ENCODE measurements around the gene WIF1. TPM values are rescaled to one million over a fixed set of nuclear protein-coding genes. Genes with fewer than 3 reads are reported as not detected.

WIF1 gene
- total RNA-seq, 5 donors from 2014 or later (not counting 1 experiment from before 2014, with no cell fraction given), result not detected

DNA sequence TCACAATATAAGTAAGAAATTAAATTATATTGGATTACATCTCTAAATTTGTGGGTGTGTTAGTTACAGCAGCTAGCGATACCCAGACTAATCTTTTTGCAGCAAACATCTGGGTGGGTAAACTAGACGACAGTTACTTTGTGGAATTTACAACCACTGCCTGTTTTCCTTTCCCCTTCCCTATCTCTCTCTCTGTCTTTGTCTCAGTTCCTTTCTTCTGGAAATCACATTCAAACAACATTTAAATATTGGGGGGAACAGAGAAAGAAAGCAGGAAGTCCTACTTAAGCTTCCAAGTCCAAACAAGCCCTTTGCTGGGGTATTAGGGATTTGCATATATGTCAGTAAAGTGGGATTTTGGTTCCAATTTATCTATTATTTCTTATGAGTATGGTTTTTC lies 97.6 kb downstream of the WIF1 start:
- DNase-seq (no peak), ATAC-seq (replicated peaks in 1 of 4) (no peak)
- H3K27me3 ChIP-seq (replicated peaks in 1 of 2; ENCODE audit: control insufficient read depth in 2 of 2, extremely low read depth in 1 of 2, insufficient read depth in 2 of 2, low read length in 1 of 2), result peaks cover 0 to 5% of the 10 kb centered on the region in 2 experiments
- no peak overlapping the region for H3K4me3 ChIP-seq (ENCODE audit: control insufficient read depth in 1 of 2, extremely low read depth in 1 of 2, low read length in 1 of 2)
- H3K9me3 Mint-ChIP-seq, result peaks cover 0 to 12% (median 0%) of the 10 kb centered on the region in 3 donors
- no peak overlapping the region for H3K4me3 Mint-ChIP-seq
- no peaks in the 10 kb centered on the region for H3K9me3 ChIP-seq
- peaks cover 10 to 12% of the 10 kb centered on the region in 2 donors for H3K27me3 Mint-ChIP-seq
- H3K27ac ChIP-seq (ENCODE audit: low read length), result no peak overlapping the region
- no peaks in the 10 kb centered on the region for H3K36me3 Mint-ChIP-seq
- H3K4me1 ChIP-seq (ENCODE audit: control insufficient read depth in 1 of 2, extremely low read depth in 1 of 2, insufficient read depth in 2 of 2, low read length in 2 of 2), result no peaks in the 10 kb centered on the region
- H3K27ac Mint-ChIP-seq, result no peak overlapping the region
- no peaks in the 10 kb centered on the region for H3K36me3 ChIP-seq (ENCODE audit: control insufficient read depth in 2 of 2, extremely low read depth in 1 of 2, insufficient read depth in 1 of 2, low read length in 1 of 2)
- POLR2A ChIA-PET, result no interaction called here
- WGBS (ENCODE audit: insufficient coverage), result no CpG with 5 or more reads among the region's 2 CpGs
- H3K4me1 Mint-ChIP-seq, result no peaks in the 10 kb centered on the region
- CTCF ChIA-PET, result no interaction called here

DNA sequence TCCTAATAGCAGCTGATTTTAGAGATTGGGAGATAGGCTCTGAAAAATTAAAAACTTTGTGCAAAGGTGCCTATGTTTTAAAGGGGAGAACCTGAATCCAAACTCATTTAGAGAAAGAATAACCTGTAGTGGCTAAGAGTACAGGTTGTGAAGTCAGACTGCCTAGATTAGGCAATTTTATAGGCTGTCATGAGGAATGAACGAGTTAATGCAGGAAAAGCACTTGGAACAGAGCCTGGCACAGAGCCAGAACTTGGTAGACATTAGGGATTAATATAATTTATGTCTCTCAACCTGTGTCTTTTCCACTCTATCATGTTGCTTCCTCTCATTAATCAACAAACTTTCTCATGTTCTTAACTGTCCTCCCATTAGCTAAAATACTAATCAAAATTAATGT lies 98.1 kb downstream of the WIF1 start:
- ChIA-PET CTCF (no interaction called here), POLR2A (no interaction called here)
- no peaks in the 10 kb centered on the region for H3K36me3 Mint-ChIP-seq
- peaks cover 10 to 12% of the 10 kb centered on the region in 2 donors for H3K27me3 Mint-ChIP-seq
- DNase-seq (no peak), ATAC-seq (replicated peaks in 1 of 4) (no peak)
- H3K4me3 Mint-ChIP-seq, result no peak overlapping the region
- H3K27me3 ChIP-seq (replicated peaks in 1 of 2; ENCODE audit: control insufficient read depth in 2 of 2, extremely low read depth in 1 of 2, insufficient read depth in 2 of 2, low read length in 1 of 2), result peaks cover 0 to 5% of the 10 kb centered on the region in 2 experiments
- no peak overlapping the region for H3K4me3 ChIP-seq (ENCODE audit: control insufficient read depth in 1 of 2, extremely low read depth in 1 of 2, low read length in 1 of 2)
- no peaks in the 10 kb centered on the region for H3K36me3 ChIP-seq (ENCODE audit: control insufficient read depth in 2 of 2, extremely low read depth in 1 of 2, insufficient read depth in 1 of 2, low read length in 1 of 2)
- H3K9me3 ChIP-seq, result no peaks in the 10 kb centered on the region
- H3K4me1 ChIP-seq (ENCODE audit: control insufficient read depth in 1 of 2, extremely low read depth in 1 of 2, insufficient read depth in 2 of 2, low read length in 2 of 2), result no peaks in the 10 kb centered on the region
- no CpG with 5 or more reads among the region's 1 CpG for WGBS (ENCODE audit: insufficient coverage)
- no peaks in the 10 kb centered on the region for H3K4me1 Mint-ChIP-seq
- peaks cover 0 to 11% (median 0%) of the 10 kb centered on the region in 3 donors for H3K9me3 Mint-ChIP-seq
- H3K27ac Mint-ChIP-seq, result no peak overlapping the region
- H3K27ac ChIP-seq (ENCODE audit: low read length), result no peak overlapping the region

DNA sequence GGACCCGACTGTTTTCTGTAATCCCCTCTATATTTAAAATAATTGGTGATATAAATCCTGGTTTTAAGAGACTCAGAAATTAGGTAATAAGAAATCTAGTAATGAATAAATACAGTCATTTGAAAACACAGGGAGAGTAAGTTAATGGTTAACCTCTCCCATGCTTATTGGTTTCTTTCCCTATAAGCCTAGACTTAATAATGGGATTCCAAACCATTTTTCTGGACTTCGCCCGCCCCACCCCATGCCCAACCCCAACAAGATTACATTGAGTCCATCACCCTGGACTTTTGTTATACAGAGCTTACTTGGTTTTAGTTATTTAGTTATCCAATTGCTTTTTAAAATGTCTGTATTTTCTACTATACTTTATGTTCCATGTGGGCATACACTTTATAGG lies 98.7 kb downstream of the WIF1 start:
- Mint-ChIP-seq H3K27me3 (peaks cover 10 to 12% of the 10 kb centered on the region in 2 donors), H3K4me1 (no peaks in the 10 kb centered on the region), H3K36me3 (no peaks in the 10 kb centered on the region), H3K4me3 (no peak overlapping the region), H3K9me3 (peaks cover 0 to 5% (median 0%) of the 10 kb centered on the region in 3 donors), H3K27ac (no peak overlapping the region)
- Histone ChIP-seq H3K9me3 (no peaks in the 10 kb centered on the region), H3K36me3 (ENCODE audit: control insufficient read depth in 2 of 2, extremely low read depth in 1 of 2, insufficient read depth in 1 of 2, low read length in 1 of 2) (no peaks in the 10 kb centered on the region), H3K27me3 (replicated peaks in 1 of 2; ENCODE audit: control insufficient read depth in 2 of 2, extremely low read depth in 1 of 2, insufficient read depth in 2 of 2, low read length in 1 of 2) (peaks cover 0 to 5% of the 10 kb centered on the region in 2 experiments), H3K4me1 (ENCODE audit: control insufficient read depth in 1 of 2, extremely low read depth in 1 of 2, insufficient read depth in 2 of 2, low read length in 2 of 2) (no peaks in the 10 kb centered on the region), H3K27ac (ENCODE audit: low read length) (no peak overlapping the region), H3K4me3 (ENCODE audit: control insufficient read depth in 1 of 2, extremely low read depth in 1 of 2, low read length in 1 of 2) (no peak overlapping the region)
- DNase-seq (no peak), ATAC-seq (replicated peaks in 1 of 4) (no peak)
- ChIA-PET CTCF (no interaction called here), POLR2A (no interaction called here)
- no CpG with 5 or more reads among the region's 3 CpGs for WGBS (ENCODE audit: insufficient coverage)

DNA sequence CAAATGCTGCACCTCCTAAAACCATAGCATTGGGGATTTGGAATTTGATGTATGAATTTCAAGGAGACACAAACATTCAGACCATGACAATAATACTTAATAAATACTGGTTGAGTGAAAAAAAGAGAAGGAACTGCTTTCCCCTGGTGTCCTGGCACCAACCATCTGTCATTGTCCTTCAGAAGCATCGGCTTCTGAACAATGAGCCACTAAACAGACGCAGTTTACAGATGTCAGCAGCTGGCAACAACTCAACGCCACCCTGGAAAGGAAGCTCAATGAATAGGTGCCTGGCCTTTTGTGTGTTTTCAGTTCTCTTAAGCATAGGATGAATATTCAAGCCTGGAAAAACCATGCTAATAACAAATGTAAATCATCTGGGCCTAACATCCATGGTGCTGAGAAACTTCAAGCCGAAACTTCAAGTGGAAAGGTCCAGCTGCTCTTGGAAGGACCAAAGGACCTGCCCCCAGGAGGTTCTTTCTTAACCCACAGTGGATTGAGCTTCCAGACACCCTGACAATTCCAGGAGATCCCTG lies 101.3 kb downstream of the WIF1 start:
- H3K9me3 Mint-ChIP-seq, result peaks cover 0 to 3% (median 0%) of the 10 kb centered on the region in 3 donors
- POLR2A ChIA-PET, result no interaction called here
- no peak overlapping the region for H3K27ac Mint-ChIP-seq
- Histone ChIP-seq H3K4me1 (ENCODE audit: control insufficient read depth in 1 of 2, extremely low read depth in 1 of 2, insufficient read depth in 2 of 2, low read length in 2 of 2) (no peaks in the 10 kb centered on the region), H3K27me3 (replicated peaks in 1 of 2; ENCODE audit: control insufficient read depth in 2 of 2, extremely low read depth in 1 of 2, insufficient read depth in 2 of 2, low read length in 1 of 2) (peaks cover 0 to 5% of the 10 kb centered on the region in 2 experiments), H3K4me3 (ENCODE audit: control insufficient read depth in 1 of 2, extremely low read depth in 1 of 2, low read length in 1 of 2) (no peak overlapping the region), H3K36me3 (ENCODE audit: control insufficient read depth in 2 of 2, extremely low read depth in 1 of 2, insufficient read depth in 1 of 2, low read length in 1 of 2) (no peaks in the 10 kb centered on the region), H3K9me3 (no peaks in the 10 kb centered on the region), H3K27ac (ENCODE audit: low read length) (no peak overlapping the region)
- WGBS (ENCODE audit: insufficient coverage), result 100% methylated on average over 2 of the region's 4 CpGs
- H3K4me1 Mint-ChIP-seq, result no peaks in the 10 kb centered on the region
- H3K27me3 Mint-ChIP-seq, result peaks cover 14 to 16% of the 10 kb centered on the region in 2 donors
- no peaks in the 10 kb centered on the region for H3K36me3 Mint-ChIP-seq
- CTCF ChIA-PET, result no interaction called here
- DNase-seq (no peak), ATAC-seq (replicated peaks in 1 of 4) (no peak)
- no peak overlapping the region for H3K4me3 Mint-ChIP-seq

DNA sequence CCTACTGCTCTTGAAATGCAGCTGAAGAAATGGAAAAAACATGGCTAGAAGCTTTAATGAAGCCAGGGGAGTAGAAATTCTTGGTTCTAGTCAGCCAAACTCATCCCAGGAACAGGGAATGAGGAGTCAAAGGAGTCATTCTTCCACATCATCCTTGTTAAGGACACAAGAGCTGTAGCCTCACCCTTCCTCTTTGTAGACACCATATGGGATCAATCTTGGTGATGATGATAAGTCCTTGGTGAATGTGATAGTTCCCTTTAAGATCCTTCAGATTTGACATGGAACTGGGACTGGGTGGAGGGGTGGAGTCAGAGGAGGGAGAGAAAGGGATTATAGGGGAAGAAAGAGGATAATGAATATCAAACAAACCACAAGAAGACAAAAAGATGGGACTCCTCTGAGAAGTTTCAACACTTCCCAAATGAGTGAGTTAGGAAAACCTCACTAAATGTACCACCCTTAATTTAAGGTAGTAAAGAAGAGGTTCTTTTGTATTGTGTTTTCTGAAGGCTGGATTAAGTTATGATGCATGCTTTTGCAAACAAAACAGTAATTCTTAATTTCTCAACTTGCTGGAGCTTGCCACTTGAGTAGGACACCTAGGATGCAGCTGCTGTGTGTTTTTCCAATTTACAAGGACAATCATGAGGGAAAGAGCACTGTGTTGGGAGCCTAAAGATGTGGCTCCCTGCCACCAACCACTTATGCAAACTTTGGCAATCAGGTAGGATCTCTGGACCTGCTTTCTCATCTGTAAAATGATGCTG lies 104.0 kb downstream of the WIF1 start:
- Histone ChIP-seq H3K9me3 (no peaks in the 10 kb centered on the region), H3K27me3 (replicated peaks in 1 of 2; ENCODE audit: control insufficient read depth in 2 of 2, extremely low read depth in 1 of 2, insufficient read depth in 2 of 2, low read length in 1 of 2) (peaks cover 0 to 5% of the 10 kb centered on the region in 2 experiments), H3K4me1 (ENCODE audit: control insufficient read depth in 1 of 2, extremely low read depth in 1 of 2, insufficient read depth in 2 of 2, low read length in 2 of 2) (no peaks in the 10 kb centered on the region), H3K4me3 (ENCODE audit: control insufficient read depth in 1 of 2, extremely low read depth in 1 of 2, low read length in 1 of 2) (no peak overlapping the region), H3K27ac (ENCODE audit: low read length) (no peak overlapping the region), H3K36me3 (ENCODE audit: control insufficient read depth in 2 of 2, extremely low read depth in 1 of 2, insufficient read depth in 1 of 2, low read length in 1 of 2) (no peaks in the 10 kb centered on the region)
- Mint-ChIP-seq H3K4me3 (no peak overlapping the region), H3K27ac (no peak overlapping the region), H3K4me1 (no peaks in the 10 kb centered on the region), H3K9me3 (peaks cover 0 to 3% (median 0%) of the 10 kb centered on the region in 3 donors), H3K27me3 (peaks cover 19 to 20% of the 10 kb centered on the region in 2 donors), H3K36me3 (no peaks in the 10 kb centered on the region)
- DNase-seq, result no peak
- ATAC-seq (replicated peaks in 1 of 4), result no peak
- CTCF ChIA-PET, result no interaction called here
- POLR2A ChIA-PET, result no interaction called here

DNA sequence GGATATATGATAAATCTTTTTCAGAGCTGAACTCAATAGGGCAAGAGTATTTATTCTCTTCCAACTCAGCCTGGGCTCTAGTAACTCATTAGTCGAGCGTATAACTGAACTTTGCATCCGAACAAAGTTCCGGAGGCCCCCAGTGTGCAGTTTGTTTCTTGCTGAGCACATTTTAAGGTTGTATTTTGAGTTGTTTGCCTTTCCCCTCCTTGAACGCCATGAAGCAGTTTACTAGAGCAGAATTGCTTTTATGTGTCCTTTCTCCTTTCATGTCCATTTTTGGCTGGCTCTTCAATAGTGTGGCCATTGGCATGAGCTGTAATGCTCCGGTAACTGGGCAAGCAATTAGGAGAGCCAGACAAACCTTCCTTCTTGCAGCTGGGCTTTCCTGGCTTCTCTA lies 105.3 kb downstream of the WIF1 start:
- WGBS (ENCODE audit: insufficient coverage), result 85% methylated on average over 5 of the region's 6 CpGs
- CTCF ChIA-PET, result no interaction called here

More for the DNA sequence above, 105.3 kb downstream of the WIF1 start:
- no peaks in the 10 kb centered on the region for H3K36me3 Mint-ChIP-seq
- Histone ChIP-seq H3K9me3 (no peaks in the 10 kb centered on the region), H3K27me3 (replicated peaks in 1 of 2; ENCODE audit: control insufficient read depth in 2 of 2, extremely low read depth in 1 of 2, insufficient read depth in 2 of 2, low read length in 1 of 2) (no peaks in the 10 kb centered on the region), H3K36me3 (ENCODE audit: control insufficient read depth in 2 of 2, extremely low read depth in 1 of 2, insufficient read depth in 1 of 2, low read length in 1 of 2) (no peaks in the 10 kb centered on the region), H3K4me1 (ENCODE audit: control insufficient read depth in 1 of 2, extremely low read depth in 1 of 2, insufficient read depth in 2 of 2, low read length in 2 of 2) (no peaks in the 10 kb centered on the region), H3K27ac (ENCODE audit: low read length) (no peak overlapping the region), H3K4me3 (ENCODE audit: control insufficient read depth in 1 of 2, extremely low read depth in 1 of 2, low read length in 1 of 2) (no peak overlapping the region)
- no peak overlapping the region for H3K27ac Mint-ChIP-seq
- ATAC-seq (replicated peaks in 1 of 4) (no peak), DNase-seq (no peak)
- H3K27me3 Mint-ChIP-seq, result peaks cover 22 to 27% of the 10 kb centered on the region in 2 donors
- no peaks in the 10 kb centered on the region for H3K4me1 Mint-ChIP-seq
- POLR2A ChIA-PET, result interaction anchor here in 1 of 2 donors (0.6 kb wide), 1 partner anchor 666 kb away, joined by 4 read pairs; no protein-coding TSS in a partner anchor
- no peak overlapping the region for H3K4me3 Mint-ChIP-seq
- peaks cover 0 to 3% (median 0%) of the 10 kb centered on the region in 3 donors for H3K9me3 Mint-ChIP-seq
